Embryonic facial prominence (tissue), 1 donor: ENCODE results near the gene BCOR.

ENCODE experiments used
- DNase-seq: peaks from one replicate; pipeline ENCODE4 v3.0.0-alpha.2; 2016; ENCODE audit errors: extremely low spot score

The BCOR gene

DNA sequence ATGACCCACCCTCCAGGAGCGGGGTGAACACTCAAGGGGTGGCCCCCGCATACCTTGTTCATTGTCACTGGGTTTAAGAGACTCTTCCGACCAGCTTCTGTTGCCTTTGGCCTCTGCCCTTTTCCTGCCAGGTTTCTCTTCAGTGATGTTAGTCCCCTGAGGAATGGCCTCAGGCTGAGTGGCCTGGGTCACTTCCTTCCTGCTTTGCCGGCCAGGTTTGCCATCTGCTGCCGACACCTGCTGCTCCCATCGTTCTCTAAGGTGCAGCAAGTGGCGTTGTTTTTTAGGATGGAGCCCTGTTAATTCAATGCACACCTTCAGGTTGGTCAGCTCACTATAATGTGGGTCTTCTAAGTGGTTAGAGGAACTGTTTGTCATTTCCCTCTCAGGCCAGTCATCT, 34.2 kb downstream of the BCOR start:
- no peak for DNase-seq

DNA sequence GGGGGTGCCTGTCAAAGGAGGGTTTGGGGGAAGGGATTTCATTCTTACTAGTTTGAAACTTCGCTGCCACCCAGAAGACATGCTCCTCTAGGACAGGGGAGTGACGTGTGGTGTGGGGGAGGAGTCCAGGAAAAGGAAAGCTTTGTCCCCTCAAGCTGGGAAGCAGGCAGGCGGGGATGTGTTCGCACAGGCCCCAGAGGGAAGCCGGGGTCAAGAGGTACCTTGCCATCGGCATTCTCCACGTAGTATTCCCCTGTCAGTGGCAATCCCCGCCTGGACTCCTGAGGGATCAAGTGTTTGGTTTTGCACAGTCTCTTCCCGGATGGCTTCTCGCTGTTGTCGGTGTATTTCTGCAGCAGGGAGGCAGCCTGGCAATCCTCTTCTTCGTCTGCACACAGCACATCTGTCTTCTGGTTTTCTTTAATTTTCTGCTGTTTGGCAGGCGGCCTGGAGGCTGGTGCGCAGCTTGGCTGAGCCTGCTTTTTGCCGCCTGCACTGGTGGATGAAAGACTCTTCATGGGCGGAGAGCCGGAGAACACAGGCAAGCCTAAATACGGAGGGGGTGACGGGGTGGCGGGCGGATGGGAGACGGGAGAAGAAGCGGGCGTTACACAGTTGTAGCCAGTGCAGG, 35.1 kb downstream of the BCOR start:
- peak; percentile 48 for DNase-seq

DNA sequence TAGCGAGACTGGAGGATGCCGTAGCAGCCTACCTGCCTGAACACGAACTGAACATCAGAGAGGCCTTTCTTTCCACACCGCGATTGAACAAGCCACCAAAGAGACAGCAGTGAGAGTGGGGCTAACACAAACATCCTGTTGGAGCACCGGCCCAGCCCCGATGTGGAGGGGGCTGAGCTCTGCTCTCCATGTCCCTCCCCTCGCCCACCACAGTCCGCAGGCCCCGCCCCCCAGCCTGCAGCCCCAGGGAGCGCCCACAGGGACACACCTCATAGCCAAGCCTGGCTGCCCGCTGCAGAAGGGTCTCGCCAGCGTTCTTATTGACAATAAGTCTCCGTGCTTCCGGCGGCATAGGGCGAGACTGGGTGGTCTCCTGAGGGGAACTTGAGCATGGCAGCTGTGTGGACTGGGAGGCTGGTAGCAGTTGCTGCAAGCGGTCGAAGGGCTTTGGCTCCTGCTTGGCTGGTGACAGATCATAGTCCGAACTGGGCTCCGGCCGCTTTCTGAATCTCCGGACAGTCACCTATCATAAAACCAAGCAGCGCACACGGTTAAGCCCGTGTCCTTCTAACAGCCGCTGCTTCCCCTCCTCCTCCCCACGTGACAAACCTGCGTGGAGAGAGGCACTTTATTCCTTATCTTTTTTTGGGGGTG, 35.8 kb downstream of the BCOR start:
- DNase-seq, result no peak

DNA sequence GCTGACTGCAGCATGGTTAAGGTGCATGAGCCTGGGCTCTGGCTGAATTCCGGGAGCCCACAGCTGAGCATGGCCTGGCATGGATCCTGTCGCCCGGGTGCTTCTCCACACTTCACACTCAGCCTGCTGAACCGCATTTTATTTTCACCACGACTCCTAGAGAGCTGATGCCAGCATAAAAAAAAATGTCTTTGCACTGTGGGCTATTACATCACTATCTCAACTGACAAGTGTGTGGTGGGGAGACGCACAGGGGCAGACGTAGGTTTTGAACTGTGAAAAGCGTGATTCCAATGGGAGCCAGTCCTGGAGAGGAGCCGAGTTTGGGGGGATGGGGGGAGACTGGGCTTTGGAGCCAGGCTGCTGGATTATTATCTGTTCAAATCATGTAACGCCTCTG, 36.8 kb downstream of the BCOR start:
- DNase-seq, result no peak

DNA sequence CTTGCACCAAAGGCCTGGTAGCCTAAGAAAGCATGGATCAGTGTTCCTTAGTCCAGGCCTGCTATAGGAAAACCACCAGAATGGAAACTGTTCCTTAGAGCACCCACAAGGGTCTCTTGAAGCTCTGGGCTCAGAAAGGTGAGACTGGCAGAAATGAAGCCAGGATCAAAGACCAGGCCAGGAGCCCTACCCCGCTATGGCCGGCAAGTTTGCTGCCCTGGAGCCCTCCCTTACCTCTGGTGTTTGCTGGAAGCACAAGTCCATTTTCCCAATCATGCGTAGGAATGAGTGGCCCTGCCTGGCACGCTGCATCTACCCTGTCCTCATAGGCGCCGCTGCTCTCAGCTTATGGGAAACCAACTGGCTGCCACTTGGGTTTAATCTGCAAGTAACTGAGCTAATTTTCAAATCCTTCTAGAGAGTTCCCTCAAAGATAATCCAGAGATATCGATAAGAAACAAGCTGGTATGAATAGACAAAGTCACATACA, 37.4 kb downstream of the BCOR start:
- no peak for DNase-seq

DNA sequence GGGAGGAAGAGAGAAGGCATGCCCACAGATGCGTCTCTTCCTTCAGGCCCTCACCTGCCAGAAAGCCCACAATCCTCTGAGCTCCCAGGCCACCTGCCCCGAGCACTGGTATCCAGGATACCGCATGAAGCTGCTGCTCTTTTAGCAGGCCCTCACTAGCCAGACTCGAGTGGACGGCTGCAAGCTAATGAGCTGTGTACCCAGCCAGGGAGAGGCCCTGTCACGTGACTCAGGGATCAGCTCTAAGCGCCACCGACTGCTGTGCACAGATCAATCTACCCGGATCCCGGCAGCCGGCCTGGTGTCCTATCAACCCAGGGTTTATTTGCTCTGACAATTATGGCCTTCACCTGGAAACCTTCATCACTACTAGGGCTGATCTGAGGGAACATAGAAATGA, 39.0 kb downstream of the BCOR start:
- DNase-seq, result no peak

DNA sequence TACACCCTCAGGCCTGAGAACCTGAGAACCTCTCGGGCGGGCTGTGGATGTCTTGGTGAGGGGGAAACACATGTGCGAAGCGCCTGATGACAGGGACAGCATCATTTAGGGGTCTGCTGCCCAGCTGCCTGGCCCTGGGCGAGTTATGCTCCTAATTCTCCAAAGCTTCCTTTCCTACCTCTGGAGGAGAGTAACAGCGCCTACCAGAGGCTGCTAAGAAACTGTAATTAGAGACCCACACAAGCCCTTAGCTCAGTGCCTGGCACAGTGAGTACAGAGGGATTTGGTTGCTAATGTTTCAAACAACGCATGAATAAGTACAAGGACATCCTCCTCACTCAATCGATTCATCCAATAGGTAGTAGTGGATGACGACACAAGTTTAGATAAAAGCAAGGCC, 40.4 kb downstream of the BCOR start:
- DNase-seq, result no peak

DNA sequence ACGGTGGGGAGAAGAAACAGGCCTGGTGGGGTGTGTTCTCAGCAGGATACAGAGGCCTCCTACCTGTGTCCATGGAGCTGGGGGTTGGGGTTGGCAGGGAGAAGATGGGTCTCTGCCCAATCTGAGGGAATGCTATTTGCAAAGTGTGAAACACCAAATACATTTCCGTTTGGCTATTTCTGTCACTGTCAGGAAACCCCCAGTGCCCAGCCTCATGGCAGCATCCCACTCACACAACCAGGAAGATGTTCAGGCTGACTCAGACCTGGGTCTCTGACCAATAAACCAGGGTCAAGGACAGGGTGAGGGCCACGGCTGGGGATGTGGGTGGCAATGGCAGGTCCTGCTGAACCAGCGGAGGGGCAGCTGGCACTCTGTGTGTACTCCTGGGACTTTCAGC, 41.3 kb downstream of the BCOR start:
- no peak for DNase-seq

DNA sequence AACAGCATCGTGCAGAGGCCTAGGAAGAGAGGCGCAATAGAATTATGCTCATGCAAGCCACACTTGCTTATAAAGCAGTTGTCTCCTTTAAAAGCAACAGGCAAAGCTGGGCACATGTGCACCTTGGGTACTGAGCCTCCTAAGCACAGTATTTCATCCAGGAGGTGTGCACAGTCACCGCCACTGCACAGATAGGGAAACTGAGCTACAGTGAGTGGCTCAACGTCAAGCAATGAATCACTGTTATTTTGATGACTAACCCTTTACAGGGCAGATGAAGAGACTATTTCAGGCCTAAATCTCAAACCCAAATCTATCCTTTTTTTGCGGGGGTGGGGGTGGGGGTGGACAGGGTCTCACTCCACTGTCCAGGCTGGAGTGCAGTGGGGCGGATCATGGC, 42.3 kb downstream of the BCOR start:
- no peak for DNase-seq

DNA sequence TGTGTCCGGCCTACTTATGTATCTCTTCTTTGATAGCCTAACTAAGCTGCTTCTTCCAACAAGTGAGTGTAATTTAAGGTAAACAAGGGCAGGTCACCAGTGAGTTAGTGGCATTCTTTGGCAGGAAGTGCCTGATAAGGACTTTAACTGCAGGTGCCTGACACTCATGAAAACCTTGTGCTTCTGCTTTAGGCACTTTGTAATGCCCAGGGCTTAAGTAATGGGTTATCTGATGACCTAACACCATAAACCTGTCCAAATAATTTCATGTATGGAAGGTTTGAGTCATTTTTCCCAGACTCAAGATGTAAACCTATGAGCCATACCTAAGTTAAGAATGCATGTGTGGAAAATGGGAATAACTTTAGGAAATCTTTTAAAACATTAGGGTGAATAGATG, 43.0 kb downstream of the BCOR start:
- DNase-seq, result no peak

DNA sequence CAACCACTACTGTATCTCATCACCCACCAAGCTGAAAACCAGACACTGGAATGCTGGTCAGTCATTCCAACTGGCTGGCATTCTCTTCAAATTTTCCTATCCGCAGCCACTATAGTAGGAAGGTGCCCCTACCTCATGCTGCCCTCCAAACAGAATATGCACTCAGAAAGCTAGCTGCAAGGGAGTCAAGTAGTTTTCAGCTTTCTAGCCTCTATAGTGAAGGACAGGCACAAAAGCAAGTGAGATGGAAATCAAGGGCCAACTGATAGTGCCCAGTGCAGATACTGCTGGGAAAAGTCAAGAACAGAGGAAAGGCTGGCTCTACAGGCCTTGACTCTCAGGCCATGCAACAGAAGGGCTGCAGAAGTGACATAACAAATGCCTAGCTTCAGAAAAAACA, 47.2 kb downstream of the BCOR start:
- DNase-seq, result no peak

DNA sequence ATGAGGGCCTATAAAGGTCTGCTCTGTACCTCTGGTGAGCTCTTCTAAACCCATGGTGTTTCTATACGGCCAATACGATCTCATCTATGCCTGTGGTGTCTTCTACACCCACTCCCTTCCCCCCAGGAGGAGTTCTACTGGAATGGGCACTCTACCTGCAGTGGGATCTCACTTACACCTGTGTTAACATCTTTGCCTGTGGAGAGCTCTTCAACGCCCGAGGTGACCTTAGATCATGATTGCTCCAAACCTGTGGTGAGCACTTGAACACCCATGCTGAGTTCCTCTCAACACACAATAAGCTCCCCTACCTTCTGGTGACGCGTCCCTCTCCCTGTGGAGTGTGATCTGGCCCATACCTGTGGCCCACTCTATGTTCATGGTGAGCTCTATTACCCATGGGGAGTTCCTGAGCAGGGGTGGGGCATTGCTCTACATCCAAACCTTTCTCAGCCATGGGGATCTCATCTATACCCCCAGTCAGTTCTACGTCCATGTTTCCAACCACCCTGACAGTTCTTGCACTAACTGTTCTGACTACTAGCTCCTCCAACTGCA, 48.6 kb downstream of the BCOR start:
- DNase-seq, result no peak

DNA sequence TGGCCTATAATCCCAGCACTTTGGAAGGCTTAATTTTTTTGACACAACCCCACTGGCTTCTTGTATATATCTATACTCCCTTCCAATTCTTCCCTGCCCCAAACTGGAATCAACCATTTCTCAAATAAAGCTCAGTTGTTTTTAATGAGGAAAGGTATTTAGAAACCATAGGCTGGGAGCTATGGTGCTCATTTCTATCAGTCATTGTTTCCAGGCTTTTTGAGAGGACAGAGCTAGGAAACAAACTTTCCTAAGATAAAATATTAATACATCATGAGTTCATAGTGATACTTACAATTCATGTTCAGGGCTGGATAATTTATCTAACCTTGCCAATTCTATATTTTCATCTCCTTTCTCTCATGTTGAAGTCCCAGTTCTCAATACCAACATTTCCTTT, 50.3 kb downstream of the BCOR start:
- no peak for DNase-seq

DNA sequence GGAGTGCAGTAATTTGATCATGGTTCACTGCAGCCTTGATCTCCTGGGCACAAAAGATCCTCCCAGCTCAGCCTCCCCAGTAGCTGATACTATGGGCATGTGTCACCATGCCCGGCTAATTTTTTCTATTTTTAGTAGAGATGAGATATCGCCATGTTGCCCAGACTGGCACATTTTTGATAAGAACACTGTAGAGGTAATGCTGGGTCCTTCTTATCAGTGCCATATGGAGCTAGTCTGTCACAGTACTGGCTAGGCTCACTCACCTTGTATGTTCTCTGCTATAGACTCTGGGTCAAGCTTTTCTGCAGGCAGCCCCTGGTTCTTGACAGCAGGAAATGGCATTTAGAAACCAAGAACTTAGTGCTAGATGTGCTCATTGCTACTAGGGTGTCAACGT, 53.9 kb downstream of the BCOR start:
- DNase-seq, result no peak

DNA sequence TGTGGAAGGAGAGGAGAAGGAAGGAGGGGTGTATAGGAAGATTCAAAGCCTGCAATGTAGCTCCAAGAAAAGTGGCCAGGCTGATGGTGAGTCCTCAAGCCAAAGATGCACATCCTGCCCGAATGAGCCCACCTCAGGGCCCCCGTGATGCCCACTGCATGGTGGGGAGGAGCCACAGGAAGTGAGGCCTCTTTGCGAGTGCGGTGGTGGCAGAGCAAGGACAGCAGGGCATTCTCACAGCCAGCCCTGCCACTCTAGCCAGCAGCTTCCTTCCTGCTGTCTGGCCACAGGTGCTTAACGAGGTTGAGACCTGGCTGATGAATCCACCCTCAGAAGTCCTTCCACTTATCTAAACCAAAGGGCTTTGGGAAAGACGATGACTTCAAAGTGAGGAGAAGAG, 55.8 kb downstream of the BCOR start:
- DNase-seq, result no peak

DNA sequence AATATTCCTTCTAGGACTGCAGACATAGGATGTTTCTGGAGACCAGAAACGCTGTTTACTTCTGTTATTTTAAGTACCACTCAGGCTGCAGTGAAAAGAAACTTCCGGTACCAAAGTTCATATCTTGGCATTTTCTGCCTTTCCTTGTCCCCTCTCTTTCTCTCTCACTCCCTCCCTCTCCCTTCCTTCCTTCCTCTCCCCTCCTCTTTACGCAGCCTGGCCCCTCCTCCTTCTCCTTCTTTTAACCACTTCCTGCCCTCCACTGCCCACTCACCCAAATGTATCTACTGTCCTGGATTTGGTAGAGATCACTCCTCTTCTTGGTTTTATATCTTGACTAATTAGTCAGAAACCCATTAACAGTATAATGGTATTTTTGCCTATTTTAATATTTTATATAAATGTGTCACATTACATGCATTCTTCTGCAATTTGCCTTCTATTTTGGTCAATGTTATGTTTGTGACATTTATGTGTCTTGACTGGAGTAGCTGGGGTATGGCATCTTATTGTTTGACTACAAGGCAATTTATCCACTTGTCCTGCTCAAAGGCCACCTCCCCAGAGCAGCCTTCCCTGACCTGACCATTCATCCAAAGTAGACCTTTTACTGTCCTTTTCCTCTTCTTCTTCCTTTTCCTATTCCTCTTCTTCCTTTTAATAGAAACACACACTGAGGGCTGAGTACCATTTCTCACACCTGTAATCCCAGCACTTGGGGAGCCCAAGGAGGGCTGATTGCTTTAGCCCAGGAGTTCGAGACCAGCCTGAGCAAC, 56.9 kb downstream of the BCOR start:
- DNase-seq, result no peak

DNA sequence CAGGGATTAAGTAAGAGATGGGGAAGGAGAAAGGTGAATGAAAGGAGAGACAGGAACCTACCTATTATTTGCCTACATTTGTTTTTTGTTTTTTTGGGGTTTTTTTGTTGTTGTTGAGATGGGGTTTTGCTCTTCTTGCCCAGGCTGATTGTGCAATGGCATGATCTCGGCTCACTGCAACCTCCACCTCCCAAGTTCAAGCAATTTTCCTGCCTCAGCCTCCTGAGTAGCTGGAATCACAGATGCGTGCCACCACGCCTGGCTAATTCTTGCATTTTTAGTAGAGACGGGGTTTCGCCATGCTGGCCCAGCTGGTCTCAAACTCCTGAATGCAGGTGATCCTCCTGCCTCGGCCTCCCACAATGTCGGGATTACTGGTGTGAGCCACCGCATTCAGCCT, 57.9 kb downstream of the BCOR start:
- no peak for DNase-seq

DNA sequence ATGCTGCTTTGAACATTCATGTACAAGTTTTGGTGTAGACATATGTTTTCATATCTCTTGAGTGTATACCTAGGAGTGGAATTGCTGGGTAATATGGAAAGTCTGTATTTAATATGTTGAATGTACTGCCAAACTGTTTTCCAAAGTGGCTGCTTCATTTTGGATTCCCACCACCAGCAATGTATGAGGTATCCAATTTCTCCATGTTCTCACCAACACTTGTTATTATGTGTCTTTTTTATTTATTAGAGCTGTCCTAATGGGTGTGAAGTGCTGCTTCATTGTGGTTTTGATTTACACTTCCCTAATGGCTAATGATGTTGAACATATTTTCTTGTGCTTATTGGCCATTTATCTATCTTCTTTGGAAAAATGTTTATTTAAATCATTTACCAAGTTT, 60.4 kb downstream of the BCOR start:
- DNase-seq, result no peak

DNA sequence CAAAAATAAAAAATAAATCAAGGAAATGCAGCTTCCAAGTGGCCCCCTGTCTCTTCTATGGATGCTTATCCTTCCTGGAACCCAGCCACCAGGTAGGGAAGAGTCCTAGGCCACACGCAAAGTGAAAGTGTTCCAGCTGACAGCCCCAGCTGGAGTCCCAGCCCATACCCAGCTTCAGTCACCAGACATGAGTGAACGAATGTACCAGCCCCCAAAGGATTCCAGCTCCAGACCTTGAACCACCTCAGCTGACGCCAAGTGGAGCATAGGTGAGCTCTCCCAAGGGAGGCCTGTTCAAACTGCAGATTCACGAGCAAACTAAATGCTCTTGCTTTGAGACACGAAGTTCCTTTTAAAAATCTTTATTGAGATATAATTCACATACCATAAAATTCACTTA, 62.0 kb downstream of the BCOR start:
- no peak for DNase-seq

DNA sequence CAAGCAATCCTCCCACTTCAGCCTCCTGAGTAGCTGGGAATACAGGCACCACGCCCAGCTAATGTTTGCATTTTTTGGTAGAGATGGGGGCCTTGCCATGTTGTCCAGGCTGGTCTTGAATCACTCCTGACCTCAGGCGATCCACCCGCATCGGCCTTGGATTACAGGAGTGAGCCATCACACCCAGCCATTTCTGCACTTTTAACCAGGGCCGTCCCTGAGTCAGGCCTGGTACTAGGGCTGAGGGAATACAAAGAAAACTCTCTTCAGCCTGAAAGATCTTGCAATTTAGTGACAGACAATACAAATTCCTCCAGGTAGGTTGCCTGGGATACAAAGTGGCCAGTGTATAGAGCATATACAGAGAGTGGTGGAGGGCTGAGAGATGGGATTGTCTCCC, 65.8 kb downstream of the BCOR start:
- no peak for DNase-seq

DNA sequence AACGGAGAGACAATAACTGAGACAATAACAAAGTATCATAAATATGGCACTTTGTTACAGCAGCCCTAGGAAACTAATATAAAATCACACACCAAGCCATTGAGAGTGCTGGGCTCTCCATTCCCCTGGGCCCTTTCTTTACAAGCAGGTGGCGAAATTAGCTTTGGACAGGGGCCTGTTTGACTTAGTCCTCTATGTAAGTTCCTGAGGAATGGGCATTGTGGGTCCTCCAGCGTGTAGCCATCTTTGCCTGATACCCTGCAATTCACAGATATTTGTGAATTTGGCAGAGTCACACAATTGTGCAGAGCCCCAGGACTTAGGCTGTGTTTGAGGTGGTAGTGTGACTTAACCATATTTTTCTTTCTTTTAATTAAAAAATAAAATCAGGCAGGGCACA, 67.6 kb downstream of the BCOR start:
- no peak for DNase-seq

DNA sequence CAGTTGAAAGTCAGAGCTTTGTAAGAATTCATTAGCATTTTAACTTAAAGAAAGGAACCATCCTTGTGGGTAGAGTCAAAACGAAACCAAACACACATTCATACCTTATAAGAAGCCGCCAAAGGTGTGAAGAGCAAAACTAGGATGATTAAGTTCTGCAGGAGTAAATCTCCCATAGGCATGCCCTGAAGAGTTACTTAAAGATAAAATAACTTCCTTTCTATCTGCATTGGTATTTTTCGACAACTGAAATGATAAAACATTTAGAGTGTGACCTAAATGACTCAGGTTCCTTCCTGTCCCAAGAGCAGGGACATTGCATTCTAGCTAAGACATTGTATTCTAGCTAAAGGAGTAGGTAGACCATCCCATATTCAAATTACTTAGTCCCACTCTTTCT, 75.3 kb downstream of the BCOR start:
- no peak for DNase-seq

DNA sequence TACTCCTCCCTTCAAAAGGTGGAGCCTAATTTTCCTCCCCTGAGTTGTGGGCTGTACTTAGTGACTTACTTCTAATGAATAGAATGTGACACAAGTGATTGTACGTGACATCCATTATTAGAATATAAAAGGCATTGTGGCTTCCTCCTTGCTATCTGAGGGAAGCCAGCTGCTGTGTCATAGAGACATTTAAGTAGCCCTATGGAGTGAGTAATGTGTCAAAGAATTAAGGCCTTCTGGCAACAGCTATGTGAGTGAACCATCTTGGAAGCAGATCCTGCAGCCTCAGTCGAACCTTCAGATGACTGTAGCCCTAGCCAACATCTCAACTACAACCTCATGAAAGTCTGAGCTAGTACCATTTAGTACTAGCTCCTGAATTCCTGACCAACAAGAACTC, 76.1 kb downstream of the BCOR start:
- no peak for DNase-seq
